GM12801 (cell line): Measurements from ENCODE around the gene PLCB1.

ENCODE experiments used
- TF ChIP-seq, protein P1 (sequence below): IDR thresholded peaks from one replicate; pipeline ENCODE4 v1.5.1; 2011; ENCODE audit warnings: control low read depth; ENCODE audit not compliant: insufficient read length; ENCODE audit errors: extremely low read depth

The PLCB1 gene

GRCh38 chr20:8373579-8373978 lies 241.5 kb downstream of the PLCB1 start:
- TF ChIP-seq, protein P1, sequence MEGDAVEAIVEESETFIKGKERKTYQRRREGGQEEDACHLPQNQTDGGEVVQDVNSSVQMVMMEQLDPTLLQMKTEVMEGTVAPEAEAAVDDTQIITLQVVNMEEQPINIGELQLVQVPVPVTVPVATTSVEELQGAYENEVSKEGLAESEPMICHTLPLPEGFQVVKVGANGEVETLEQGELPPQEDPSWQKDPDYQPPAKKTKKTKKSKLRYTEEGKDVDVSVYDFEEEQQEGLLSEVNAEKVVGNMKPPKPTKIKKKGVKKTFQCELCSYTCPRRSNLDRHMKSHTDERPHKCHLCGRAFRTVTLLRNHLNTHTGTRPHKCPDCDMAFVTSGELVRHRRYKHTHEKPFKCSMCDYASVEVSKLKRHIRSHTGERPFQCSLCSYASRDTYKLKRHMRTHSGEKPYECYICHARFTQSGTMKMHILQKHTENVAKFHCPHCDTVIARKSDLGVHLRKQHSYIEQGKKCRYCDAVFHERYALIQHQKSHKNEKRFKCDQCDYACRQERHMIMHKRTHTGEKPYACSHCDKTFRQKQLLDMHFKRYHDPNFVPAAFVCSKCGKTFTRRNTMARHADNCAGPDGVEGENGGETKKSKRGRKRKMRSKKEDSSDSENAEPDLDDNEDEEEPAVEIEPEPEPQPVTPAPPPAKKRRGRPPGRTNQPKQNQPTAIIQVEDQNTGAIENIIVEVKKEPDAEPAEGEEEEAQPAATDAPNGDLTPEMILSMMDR: no peak

DNA sequence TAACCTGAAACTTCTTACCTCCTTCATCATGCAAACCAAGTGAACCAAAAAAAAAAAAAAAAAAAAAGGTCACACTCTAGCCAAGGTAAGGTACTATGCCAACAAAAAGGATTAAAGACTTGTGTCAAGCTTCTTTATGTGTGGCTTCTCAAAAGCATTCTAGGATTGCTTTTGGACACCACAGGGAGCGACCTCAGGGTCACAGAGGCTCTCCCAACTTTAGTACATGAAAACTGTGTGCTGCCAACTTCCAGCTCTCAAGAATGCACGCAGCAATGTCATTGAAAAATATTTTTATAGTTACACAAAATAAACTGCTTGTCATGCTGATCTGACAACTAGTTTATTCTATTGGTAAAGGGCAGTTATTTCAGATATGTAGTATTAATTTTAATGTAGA lies 243.8 kb downstream of the PLCB1 start:
- TF ChIP-seq, protein P1: no peak

- TF ChIP-seq, protein P1: no peak
These were observed 244.9 kb downstream of the PLCB1 start for GRCh38 chr20:8376940-8377339.

GRCh38 chr20:8385247-8385646 lies 253.2 kb downstream of the PLCB1 start:
- TF ChIP-seq, protein P1: no peak

GRCh38 chr20:8386991-8387390 lies 254.9 kb downstream of the PLCB1 start:
- TF ChIP-seq, protein P1: no peak

GRCh38 chr20:8388141-8388540 lies 256.1 kb downstream of the PLCB1 start:
- TF ChIP-seq, protein P1: no peak

GRCh38 chr20:8388707-8389106 lies 256.6 kb downstream of the PLCB1 start:
- TF ChIP-seq, protein P1: no peak
